Activated naive CD8-positive, alpha-beta T cell treated with anti-CD3 and anti-CD28 coated beads for 36 hours (primary cell): ENCODE data around the gene CSNK1A1. TPM values are rescaled to one million over a fixed set of nuclear protein-coding genes. Genes with fewer than 3 reads are reported as not detected.
"Not testable (repeated sequence)": the region's sequence is repeated elsewhere in the genome, so short reads cannot be mapped to it uniquely, and the experiment has no call there.

Experiments used
- DNase-seq: peaks from one replicate; pipeline ENCODE4 v3.0.0; 2021
- H3K27ac Mint-ChIP-seq: one replicate; pipeline ENCODE4 v1.8.0; 2022; ENCODE audit warnings: mild to moderate bottlenecking, moderate library complexity, mixed read lengths
- H3K27me3 Mint-ChIP-seq: one replicate; pipeline ENCODE4 v1.8.0; 2022; ENCODE audit warnings: mild to moderate bottlenecking, mixed read lengths
- H3K36me3 Mint-ChIP-seq: one replicate; pipeline ENCODE4 v1.8.0; 2021; ENCODE audit warnings: mild to moderate bottlenecking, mixed read lengths
- H3K4me1 Mint-ChIP-seq: one replicate; pipeline ENCODE4 v1.8.0; 2021; ENCODE audit warnings: mixed read lengths
- H3K4me3 Mint-ChIP-seq: one replicate; pipeline ENCODE4 v1.8.0; 2022; ENCODE audit warnings: mild to moderate bottlenecking, moderate library complexity, mixed read lengths
- H3K9me3 Mint-ChIP-seq: one replicate; pipeline ENCODE4 v1.8.0; 2022; ENCODE audit warnings: mixed read lengths
- total RNA-seq, 2 experiments: library from RNA; stranded (reverse); gene quantifications; one replicate each; pipeline ENCODE4 v1.2.3, GENCODE V29; 2021

The CSNK1A1 gene
- total RNA-seq, 2 experiments from 2014 or later: 182 to 185 TPM

GRCh38 chr5:149581931-149582768, 30.9 kb upstream of the CSNK1A1 start:
- H3K9me3 Mint-ChIP-seq: no peaks in the 10 kb centered on the region
- H3K36me3 Mint-ChIP-seq: no peaks in the 10 kb centered on the region
- peak overlapping the region; percentile 72 for H3K4me3 Mint-ChIP-seq
- peaks cover 17% of the 10 kb centered on the region for H3K4me1 Mint-ChIP-seq
- no peak overlapping the region for H3K27ac Mint-ChIP-seq
- DNase-seq: no peak
- H3K27me3 Mint-ChIP-seq: peaks cover 9% of the 10 kb centered on the region

DNA sequence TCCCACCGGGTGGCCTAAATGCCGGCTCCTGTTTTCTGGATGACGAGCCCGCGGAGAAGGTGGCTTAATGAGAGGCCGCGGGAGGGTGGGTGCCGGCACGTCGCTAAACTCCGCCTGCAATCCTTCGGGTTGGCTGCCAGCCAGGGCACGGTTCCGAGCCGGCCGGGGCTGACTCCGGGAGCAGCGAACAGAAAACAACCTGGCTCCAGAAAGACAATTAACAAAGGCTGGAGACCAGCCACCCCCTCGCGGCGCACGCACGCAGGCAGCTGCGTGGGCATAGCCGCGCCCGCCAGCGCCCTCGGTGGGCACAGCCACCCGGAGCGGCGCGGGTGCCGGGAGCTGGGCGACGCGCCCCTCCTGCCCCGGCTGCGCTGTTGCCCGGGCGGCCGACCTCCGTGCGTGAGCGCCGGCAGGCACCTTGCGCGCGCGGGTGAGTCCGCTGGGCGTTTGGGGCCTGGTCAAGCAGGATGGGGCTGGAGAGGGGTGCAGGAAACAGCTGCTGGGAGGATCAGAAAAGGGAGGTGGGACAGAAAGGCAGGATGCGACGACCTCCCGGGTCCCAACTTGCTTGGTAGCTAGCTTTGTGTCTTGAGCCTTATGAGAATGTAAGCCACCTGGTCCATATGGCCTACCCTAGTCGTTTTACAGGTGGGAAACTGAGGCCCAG, 30.1 kb upstream of the CSNK1A1 start, which contains the start of gene ARHGEF37:
Gene ARHGEF37 (plus strand): TSS at position 307 of the 670 bp plus-strand sequence. CDS start 16,272 bp downstream, outside the sequence.
- Mint-ChIP-seq H3K27me3 (peaks cover 9% of the 10 kb centered on the region), H3K4me3 (peak within 1 kb of the TSS; percentile 73), H3K36me3 (peaks cover 3% of the 10 kb centered on the region), H3K9me3 (no peaks in the 10 kb centered on the region), H3K4me1 (peaks cover 17% of the 10 kb centered on the region), H3K27ac (no peak within 1 kb of the TSS)
- DNase-seq: peak; percentile 54

GRCh38 chr5:149580808-149581191, 29.6 kb upstream of the CSNK1A1 start:
- peaks cover 22% of the 10 kb centered on the region for H3K4me1 Mint-ChIP-seq
- H3K27me3 Mint-ChIP-seq: peaks cover 9% of the 10 kb centered on the region
- no peaks in the 10 kb centered on the region for H3K9me3 Mint-ChIP-seq
- H3K4me3 Mint-ChIP-seq: peak overlapping the region; percentile 73
- no peak overlapping the region for H3K27ac Mint-ChIP-seq
- H3K36me3 Mint-ChIP-seq: peaks cover 3% of the 10 kb centered on the region
- no peak for DNase-seq

- Mint-ChIP-seq H3K4me3 (no peak overlapping the region), H3K9me3 (no peaks in the 10 kb centered on the region), H3K36me3 (peaks cover 3% of the 10 kb centered on the region), H3K27me3 (peaks cover 9% of the 10 kb centered on the region), H3K27ac (no peak overlapping the region), H3K4me1 (peaks cover 23% of the 10 kb centered on the region)
- no peak for DNase-seq
Measured at GRCh38 chr5:149578896-149579295, 27.7 kb upstream of the CSNK1A1 start.

- peaks cover 19% of the 10 kb centered on the region for H3K4me1 Mint-ChIP-seq
- no peaks in the 10 kb centered on the region for H3K9me3 Mint-ChIP-seq
- H3K27ac Mint-ChIP-seq: peak overlapping the region; percentile 85
- no peak for DNase-seq
- H3K4me3 Mint-ChIP-seq: no peak overlapping the region
- peaks cover 7% of the 10 kb centered on the region for H3K27me3 Mint-ChIP-seq
- H3K36me3 Mint-ChIP-seq: peaks cover 3% of the 10 kb centered on the region
Measured at GRCh38 chr5:149576021-149576420, 24.8 kb upstream of the CSNK1A1 start.

- no peak overlapping the region for H3K27ac Mint-ChIP-seq
- peaks cover 3% of the 10 kb centered on the region for H3K36me3 Mint-ChIP-seq
- H3K4me1 Mint-ChIP-seq: peaks cover 11% of the 10 kb centered on the region
- peaks cover under 1% of the 10 kb centered on the region for H3K27me3 Mint-ChIP-seq
- no peaks in the 10 kb centered on the region for H3K9me3 Mint-ChIP-seq
- DNase-seq: no peak
- no peak overlapping the region for H3K4me3 Mint-ChIP-seq
Measured at GRCh38 chr5:149575131-149575530, 23.9 kb upstream of the CSNK1A1 start.

- H3K9me3 Mint-ChIP-seq: no peaks in the 10 kb centered on the region
- no peak overlapping the region for H3K4me3 Mint-ChIP-seq
- no peak for DNase-seq
- H3K36me3 Mint-ChIP-seq: peaks cover 3% of the 10 kb centered on the region
- H3K27me3 Mint-ChIP-seq: no peaks in the 10 kb centered on the region
- H3K4me1 Mint-ChIP-seq: peaks cover 11% of the 10 kb centered on the region
- no peak overlapping the region for H3K27ac Mint-ChIP-seq
Measured at GRCh38 chr5:149572576-149573231, 21.5 kb upstream of the CSNK1A1 start.

DNA sequence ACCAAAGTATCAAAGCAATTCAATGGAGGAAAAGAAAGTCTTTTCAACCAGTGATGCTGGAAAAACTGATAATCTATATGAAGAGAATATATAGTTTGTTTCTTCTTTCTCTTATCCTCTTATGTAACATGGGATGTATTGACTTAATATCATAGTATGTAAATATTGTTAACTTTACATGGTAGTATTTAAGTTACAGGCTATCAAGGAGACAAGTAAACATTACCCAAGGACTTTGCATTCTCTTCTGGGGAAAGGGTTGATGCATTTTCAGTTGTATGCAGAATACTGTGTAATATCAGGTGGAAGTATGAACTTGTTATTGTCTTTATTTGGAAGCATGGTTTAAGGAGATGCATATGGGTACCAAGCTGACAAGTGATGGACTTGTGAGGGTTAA, 20.9 kb upstream of the CSNK1A1 start:
- Mint-ChIP-seq H3K27me3 (no peaks in the 10 kb centered on the region), H3K9me3 (no peaks in the 10 kb centered on the region), H3K27ac (no peak overlapping the region), H3K4me1 (peaks cover 11% of the 10 kb centered on the region), H3K4me3 (no peak overlapping the region), H3K36me3 (peaks cover 3% of the 10 kb centered on the region)
- no peak for DNase-seq

- no peak overlapping the region for H3K27ac Mint-ChIP-seq
- no peaks in the 10 kb centered on the region for H3K36me3 Mint-ChIP-seq
- DNase-seq: no peak
- no peaks in the 10 kb centered on the region for H3K4me1 Mint-ChIP-seq
- no peaks in the 10 kb centered on the region for H3K27me3 Mint-ChIP-seq
- no peak overlapping the region for H3K4me3 Mint-ChIP-seq
- H3K9me3 Mint-ChIP-seq: no peaks in the 10 kb centered on the region
Measured at GRCh38 chr5:149567226-149567625, 16.0 kb upstream of the CSNK1A1 start.

DNA sequence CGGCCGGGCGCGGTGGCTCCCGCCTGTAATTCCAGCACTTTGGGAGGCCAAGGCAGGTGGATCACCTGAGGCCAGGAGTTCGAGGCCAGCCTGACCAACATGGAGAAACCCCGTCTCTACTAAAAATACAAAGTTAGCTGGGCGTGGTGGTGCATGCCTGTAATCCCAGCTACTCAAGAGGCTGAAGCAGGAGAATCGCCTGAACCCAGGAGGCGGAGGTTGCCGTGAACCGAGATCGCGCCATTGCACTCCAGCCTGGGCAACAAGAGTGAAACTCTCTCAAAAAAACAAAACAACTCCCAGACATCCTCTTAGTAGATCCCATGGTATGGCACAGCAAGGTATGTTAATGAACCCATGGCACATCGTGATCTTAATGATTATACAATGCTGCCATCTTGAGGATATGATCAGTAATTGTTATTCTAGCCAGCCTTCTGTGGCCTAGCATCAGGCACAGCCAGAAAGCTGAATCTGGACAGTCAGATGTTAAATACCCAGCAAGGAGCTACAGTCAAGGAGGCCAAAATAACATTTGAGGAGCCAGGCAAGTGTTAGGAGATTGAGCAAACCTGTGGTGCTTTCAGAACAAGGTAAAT, 13.4 kb upstream of the CSNK1A1 start:
- H3K4me3 Mint-ChIP-seq, H3K4me1 Mint-ChIP-seq, H3K27me3 Mint-ChIP-seq, H3K27ac Mint-ChIP-seq, H3K36me3 Mint-ChIP-seq, H3K9me3 Mint-ChIP-seq, DNase-seq: not testable (repeated sequence)

- H3K36me3 Mint-ChIP-seq: no peaks in the 10 kb centered on the region
- H3K4me3 Mint-ChIP-seq: no peak overlapping the region
- H3K27ac Mint-ChIP-seq: no peak overlapping the region
- H3K4me1 Mint-ChIP-seq: peaks cover 8% of the 10 kb centered on the region
- H3K27me3 Mint-ChIP-seq: no peaks in the 10 kb centered on the region
- H3K9me3 Mint-ChIP-seq: no peaks in the 10 kb centered on the region
- no peak for DNase-seq
Measured at GRCh38 chr5:149563466-149563865, 12.2 kb upstream of the CSNK1A1 start.

GRCh38 chr5:149561848-149562247, 10.6 kb upstream of the CSNK1A1 start:
- DNase-seq: no peak
- Mint-ChIP-seq H3K9me3 (no peaks in the 10 kb centered on the region), H3K4me3 (no peak overlapping the region), H3K27ac (no peak overlapping the region), H3K36me3 (no peaks in the 10 kb centered on the region), H3K27me3 (no peaks in the 10 kb centered on the region), H3K4me1 (peaks cover 8% of the 10 kb centered on the region)

DNA sequence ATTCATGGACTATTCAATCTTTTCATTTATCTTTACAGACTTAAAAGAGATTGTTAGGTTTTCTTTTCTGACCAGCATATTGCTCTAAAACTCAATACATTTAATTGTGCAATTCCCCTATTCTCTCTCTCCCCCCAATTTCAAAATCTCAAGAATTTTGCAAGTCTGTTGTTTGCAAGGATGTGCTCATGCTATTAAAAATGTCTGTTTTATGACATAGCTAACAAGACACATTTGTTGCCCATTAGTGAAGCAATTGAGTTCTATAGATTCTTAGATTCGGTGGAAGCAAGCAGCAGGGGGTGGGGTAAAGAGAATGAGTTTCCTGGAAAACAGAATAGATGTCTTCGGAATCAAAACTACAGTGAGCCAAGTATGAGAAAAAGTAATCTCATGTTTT, 8.5 kb upstream of the CSNK1A1 start:
- no peak overlapping the region for H3K27ac Mint-ChIP-seq
- H3K4me1 Mint-ChIP-seq: peaks cover 8% of the 10 kb centered on the region
- no peaks in the 10 kb centered on the region for H3K9me3 Mint-ChIP-seq
- no peak for DNase-seq
- no peak overlapping the region for H3K4me3 Mint-ChIP-seq
- no peaks in the 10 kb centered on the region for H3K27me3 Mint-ChIP-seq
- H3K36me3 Mint-ChIP-seq: no peaks in the 10 kb centered on the region

DNA sequence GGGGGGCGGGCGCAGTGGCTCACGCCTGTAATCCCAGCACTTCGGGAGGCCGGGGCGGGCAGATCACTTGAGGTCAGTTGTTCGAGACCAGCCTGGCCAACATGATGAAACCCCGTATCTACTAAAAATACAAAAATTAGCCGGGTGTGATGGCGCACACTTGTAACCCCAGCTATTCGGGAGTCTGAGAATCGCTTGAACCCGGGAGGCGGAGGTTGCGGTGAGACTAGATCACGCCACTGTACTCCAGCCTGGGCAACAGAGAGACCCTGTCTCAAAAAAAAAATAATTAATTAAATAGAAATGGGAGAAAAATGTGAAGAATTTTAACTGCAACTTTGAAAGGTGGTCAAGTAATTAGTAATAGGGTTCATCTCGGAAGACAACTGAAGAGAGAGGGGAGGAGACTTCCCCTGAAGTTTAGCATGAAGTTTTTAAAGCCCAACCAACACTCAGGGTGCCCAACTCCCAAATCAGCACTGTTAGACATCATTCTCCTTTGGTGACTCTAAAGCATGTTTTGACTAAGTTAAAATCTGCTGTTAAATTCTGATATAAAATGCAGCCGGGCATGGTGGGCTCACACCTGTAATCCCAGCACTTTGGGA, 1.4 kb upstream of the CSNK1A1 start:
- Mint-ChIP-seq H3K9me3 (no peaks in the 10 kb centered on the region), H3K4me1 (peaks cover 13% of the 10 kb centered on the region), H3K27me3 (no peaks in the 10 kb centered on the region), H3K36me3 (peaks cover 26% of the 10 kb centered on the region), H3K4me3 (no peak overlapping the region), H3K27ac (no peak overlapping the region)
- DNase-seq: no peak
